Measurements from ENCODE around the gene ASAP3.

Gene ASAP3

DNA sequence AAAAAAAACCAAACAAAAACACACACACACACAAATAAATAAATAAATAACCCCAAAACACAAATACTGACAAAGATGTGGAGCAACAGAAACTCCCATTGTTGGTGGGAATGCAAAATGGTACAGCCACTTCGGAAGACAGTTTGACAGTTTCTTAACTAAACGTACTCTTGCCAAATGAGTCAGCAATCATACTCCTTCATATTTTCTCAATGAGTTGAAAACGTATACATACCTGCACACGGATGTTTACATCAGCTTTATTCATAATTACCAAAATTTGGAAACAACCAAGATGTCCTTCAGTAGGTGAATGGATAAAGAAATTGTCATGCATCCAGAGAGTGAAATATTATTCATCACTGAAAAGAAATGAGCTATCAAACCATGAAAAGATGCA lies 23.5 kb downstream of the ASAP3 start:
- no peak overlapping the region for H3K4me3 ChIP-seq (ENCODE audit: low read length)
- no peak for TF ChIP-seq ZNF274 (IDR thresholded peaks at IDR 0.05; ENCODE audit: low read depth, low read length)

- H3K4me3 ChIP-seq (ENCODE audit: low read length) = no peak overlapping the region
- TF ChIP-seq ZNF274 (IDR thresholded peaks at IDR 0.05; ENCODE audit: low read depth, low read length) = no peak
These were observed 24.6 kb downstream of the ASAP3 start for GRCh38 chr1:23459338-23459757.

GRCh38 chr1:23456226-23456625 lies 27.8 kb downstream of the ASAP3 start:
- no peak overlapping the region for H3K4me3 ChIP-seq (ENCODE audit: low read length)
- no peak for TF ChIP-seq ZNF274 (IDR thresholded peaks at IDR 0.05; ENCODE audit: low read depth, low read length)

GRCh38 chr1:23453455-23454000 lies 30.5 kb downstream of the ASAP3 start:
- H3K4me3 ChIP-seq (ENCODE audit: low read length) = no peak overlapping the region
- TF ChIP-seq ZNF274 (IDR thresholded peaks at IDR 0.05; ENCODE audit: low read depth, low read length) = no peak

DNA sequence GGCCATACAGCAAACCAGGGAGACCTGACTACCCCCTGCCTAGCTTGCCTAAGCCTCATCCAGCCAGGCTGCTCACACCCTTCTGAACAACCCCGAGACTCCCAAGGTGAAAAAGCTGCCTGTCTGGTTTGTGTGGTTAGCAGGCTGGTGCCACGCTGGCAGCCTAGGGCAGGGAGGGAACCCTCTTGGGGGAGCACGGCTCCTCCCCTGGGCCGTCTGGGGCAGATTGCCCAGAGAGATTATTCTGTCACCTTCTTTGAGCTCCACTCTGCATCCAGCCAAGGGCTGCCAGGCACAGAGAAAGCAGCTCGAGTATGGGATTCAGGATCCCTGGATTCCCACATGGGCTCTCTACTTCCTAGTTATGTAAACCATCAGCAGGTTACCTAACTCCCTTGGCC lies 32.0 kb downstream of the ASAP3 start:
- TF ChIP-seq ZNF274 (IDR thresholded peaks at IDR 0.05; ENCODE audit: low read depth, low read length) = no peak
- H3K4me3 ChIP-seq (ENCODE audit: low read length) = no peak overlapping the region

DNA sequence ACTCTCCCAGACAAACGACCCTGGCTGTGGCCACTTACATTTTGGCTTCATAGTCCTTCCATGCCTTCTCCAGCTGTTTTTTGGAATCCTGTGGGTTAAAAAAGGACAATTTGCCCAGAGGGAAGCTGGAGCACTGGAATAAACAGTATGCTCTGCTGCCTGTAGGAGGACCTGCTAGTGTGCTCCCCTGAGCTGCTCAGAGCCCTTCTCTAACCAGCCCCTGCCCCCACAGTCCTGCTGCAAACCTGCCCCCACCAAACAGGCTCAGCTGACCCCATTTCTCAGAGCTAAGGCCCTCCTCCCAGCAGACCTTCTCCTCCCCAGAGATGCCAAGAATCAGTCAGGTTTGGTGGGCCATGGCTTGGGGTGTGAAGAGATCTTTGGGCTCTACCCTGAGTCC lies 32.5 kb downstream of the ASAP3 start:
- no peak for TF ChIP-seq ZNF274 (IDR thresholded peaks at IDR 0.05; ENCODE audit: low read depth, low read length)
- H3K4me3 ChIP-seq (ENCODE audit: low read length) = no peak overlapping the region

DNA sequence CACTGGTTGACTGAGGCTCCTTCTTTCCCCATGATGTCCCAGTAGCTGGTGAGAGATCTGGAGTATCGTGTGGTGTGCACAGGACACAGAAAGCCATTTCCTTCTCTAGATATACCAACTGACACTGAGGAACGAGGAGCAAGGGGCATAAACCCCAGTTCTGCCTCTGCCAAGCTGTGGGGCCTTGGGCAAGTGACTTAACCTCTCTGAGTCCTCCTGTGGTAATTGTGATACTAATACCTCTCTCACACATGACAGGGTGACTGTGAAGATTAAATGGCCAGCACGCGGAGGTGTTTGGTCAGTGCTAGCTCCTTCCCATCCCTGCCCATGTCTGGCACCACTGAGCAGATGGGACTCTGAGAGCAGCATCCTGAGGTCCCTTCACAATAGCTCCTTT lies 33.1 kb downstream of the ASAP3 start:
- H3K4me3 ChIP-seq (ENCODE audit: low read length) = no peak overlapping the region
- TF ChIP-seq ZNF274 (IDR thresholded peaks at IDR 0.05; ENCODE audit: low read depth, low read length) = no peak

DNA sequence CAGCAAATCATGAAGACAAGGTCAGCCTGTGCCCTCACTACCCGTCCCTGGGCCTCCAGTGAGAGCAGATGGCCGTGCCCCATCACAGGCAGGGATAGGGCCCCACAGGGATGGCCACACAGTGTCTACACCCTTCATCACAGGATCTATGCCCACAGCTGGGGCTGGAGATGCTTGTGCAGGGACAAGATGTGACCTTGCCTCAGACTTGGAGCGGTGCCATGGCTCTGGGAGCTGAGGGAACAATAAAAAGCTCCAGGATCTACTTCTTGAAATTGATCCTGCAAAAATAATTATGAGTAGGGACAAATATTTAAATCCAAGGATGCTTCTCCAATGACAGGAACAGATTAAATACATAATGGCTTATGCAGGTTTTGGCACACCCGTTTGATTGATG lies 34.0 kb downstream of the ASAP3 start:
- TF ChIP-seq ZNF274 (IDR thresholded peaks at IDR 0.05; ENCODE audit: low read depth, low read length) = no peak
- no peak overlapping the region for H3K4me3 ChIP-seq (ENCODE audit: low read length)

GRCh38 chr1:23449306-23449705 lies 34.7 kb downstream of the ASAP3 start:
- no peak for TF ChIP-seq ZNF274 (IDR thresholded peaks at IDR 0.05; ENCODE audit: low read depth, low read length)
- no peak overlapping the region for H3K4me3 ChIP-seq (ENCODE audit: low read length)

DNA sequence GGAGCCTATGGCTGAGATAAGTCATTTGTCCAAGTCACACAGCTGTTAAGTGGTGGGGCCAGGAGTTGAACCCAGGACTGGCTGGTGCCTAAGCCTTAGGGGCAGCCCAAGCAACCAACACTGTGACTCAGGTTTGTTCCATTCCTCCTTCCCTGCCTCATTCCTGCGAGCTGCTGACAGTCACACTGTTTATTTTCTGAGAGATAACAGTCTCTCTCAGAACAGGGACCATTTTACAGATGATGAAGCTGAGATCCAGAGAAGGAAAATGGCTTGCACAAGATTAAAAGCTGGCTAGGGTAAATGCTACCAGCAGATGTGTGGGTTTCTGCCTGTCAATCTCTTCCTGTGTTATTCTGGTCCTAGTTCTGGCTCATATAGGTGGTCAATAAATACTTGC lies 35.1 kb downstream of the ASAP3 start:
- H3K4me3 ChIP-seq (ENCODE audit: low read length) = no peak overlapping the region
- no peak for TF ChIP-seq ZNF274 (IDR thresholded peaks at IDR 0.05; ENCODE audit: low read depth, low read length)

GRCh38 chr1:23446661-23447310 lies 37.2 kb downstream of the ASAP3 start:
- no peak for TF ChIP-seq ZNF274 (IDR thresholded peaks at IDR 0.05; ENCODE audit: low read depth, low read length)
- no peak overlapping the region for H3K4me3 ChIP-seq (ENCODE audit: low read length)

- TF ChIP-seq ZNF274 (IDR thresholded peaks at IDR 0.05; ENCODE audit: low read depth, low read length) = no peak
- H3K4me3 ChIP-seq (ENCODE audit: low read length) = no peak overlapping the region
These were observed 39.2 kb downstream of the ASAP3 start for GRCh38 chr1:23444596-23445390.

GRCh38 chr1:23444104-23444533 lies 39.9 kb downstream of the ASAP3 start:
- no peak for TF ChIP-seq ZNF274 (IDR thresholded peaks at IDR 0.05; ENCODE audit: low read depth, low read length)
- no peak overlapping the region for H3K4me3 ChIP-seq (ENCODE audit: low read length)

- TF ChIP-seq ZNF274 (IDR thresholded peaks at IDR 0.05; ENCODE audit: low read depth, low read length) = no peak
- H3K4me3 ChIP-seq (ENCODE audit: low read length) = no peak overlapping the region
These were observed 41.2 kb downstream of the ASAP3 start for GRCh38 chr1:23442751-23443150.
